RWPE2 (cell line): ENCODE results near the gene PNMA6F.

Experiments
- ATAC-seq: fragments of 200-7000 bp; cut with Tn5 transposase; 3 replicates; pipeline ENCODE4 v1.9.1; 2021; ENCODE audit warnings: low read depth
- DNase-seq: peaks from one replicate; pipeline ENCODE4 v3.0.0-alpha.2; 2020; ENCODE audit warnings: low spot score
- H3K27ac ChIP-seq: fragments of 450-650 bp; 2 replicates; pipeline ENCODE4 v1.5.1; 2017; ENCODE audit warnings: mild to moderate bottlenecking; ENCODE audit not compliant: poor library complexity, severe bottlenecking
- H3K27me3 ChIP-seq: fragments of 250-450 bp; sonication (Bioruptor Pico); 2 replicates; pipeline ENCODE4 v1.5.1; 2021; ENCODE audit warnings: mild to moderate bottlenecking, moderate library complexity; ENCODE audit not compliant: insufficient read depth, poor library complexity, severe bottlenecking
- H3K36me3 ChIP-seq: fragments of 250-450 bp; sonication (Bioruptor Pico); 2 replicates; pipeline ENCODE4 v1.5.1; 2020; ENCODE audit warnings: low read depth, mild to moderate bottlenecking, moderate library complexity
- H3K4me1 ChIP-seq: fragments of 250-450 bp; sonication (Bioruptor Pico); 2 replicates; pipeline ENCODE4 v1.5.1; 2021; ENCODE audit warnings: mild to moderate bottlenecking, moderate library complexity; ENCODE audit not compliant: insufficient read depth, poor library complexity, severe bottlenecking
- H3K4me3 ChIP-seq: fragments of 250-450 bp; sonication (Bioruptor Pico); 2 replicates; pipeline ENCODE4 v1.5.1; 2021; ENCODE audit warnings: mild to moderate bottlenecking, moderate library complexity; ENCODE audit not compliant: severe bottlenecking
- H3K9me3 ChIP-seq: fragments of 250-450 bp; sonication (Bioruptor Pico); 2 replicates; pipeline ENCODE4 v1.5.1; 2021; ENCODE audit warnings: mild to moderate bottlenecking, moderate library complexity; ENCODE audit not compliant: severe bottlenecking
- TF ChIP-seq, protein P1 (sequence below): fragments of 450-650 bp; IDR thresholded peaks from one replicate; pipeline ENCODE4 v1.5.1; 2017; ENCODE audit warnings: mild to moderate bottlenecking, moderate library complexity; ENCODE audit not compliant: poor library complexity, severe bottlenecking

PNMA6F gene

DNA sequence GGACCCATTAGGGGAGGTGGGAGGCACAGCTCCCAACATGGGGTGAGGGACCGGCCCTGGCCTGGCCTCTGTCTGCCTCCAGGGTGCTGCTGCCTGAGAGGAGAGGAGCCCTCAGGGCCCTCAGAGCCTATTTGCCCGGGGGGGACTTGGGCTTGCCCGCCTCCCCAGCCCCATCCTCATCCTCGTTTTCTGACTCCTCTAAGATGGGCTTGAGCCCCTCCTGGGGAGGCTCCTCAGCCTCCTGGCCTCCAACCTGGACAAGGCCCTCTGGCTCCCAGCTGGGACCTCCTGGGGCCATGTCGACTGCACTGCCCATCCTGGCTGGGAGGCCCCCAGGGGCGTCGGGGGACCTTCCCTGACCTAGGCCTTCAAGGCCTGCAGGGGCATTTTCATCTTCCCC is 2.8 kb downstream of the PNMA6F start:
- no peak for ATAC-seq
- Histone ChIP-seq H3K4me3 (no peak overlapping the region), H3K36me3 (no peaks in the 10 kb centered on the region), H3K27ac (no peak overlapping the region), H3K9me3 (no peaks in the 10 kb centered on the region), H3K4me1 (no peaks in the 10 kb centered on the region), H3K27me3 (no peaks in the 10 kb centered on the region)
- DNase-seq = no peak
- TF ChIP-seq, protein P1, sequence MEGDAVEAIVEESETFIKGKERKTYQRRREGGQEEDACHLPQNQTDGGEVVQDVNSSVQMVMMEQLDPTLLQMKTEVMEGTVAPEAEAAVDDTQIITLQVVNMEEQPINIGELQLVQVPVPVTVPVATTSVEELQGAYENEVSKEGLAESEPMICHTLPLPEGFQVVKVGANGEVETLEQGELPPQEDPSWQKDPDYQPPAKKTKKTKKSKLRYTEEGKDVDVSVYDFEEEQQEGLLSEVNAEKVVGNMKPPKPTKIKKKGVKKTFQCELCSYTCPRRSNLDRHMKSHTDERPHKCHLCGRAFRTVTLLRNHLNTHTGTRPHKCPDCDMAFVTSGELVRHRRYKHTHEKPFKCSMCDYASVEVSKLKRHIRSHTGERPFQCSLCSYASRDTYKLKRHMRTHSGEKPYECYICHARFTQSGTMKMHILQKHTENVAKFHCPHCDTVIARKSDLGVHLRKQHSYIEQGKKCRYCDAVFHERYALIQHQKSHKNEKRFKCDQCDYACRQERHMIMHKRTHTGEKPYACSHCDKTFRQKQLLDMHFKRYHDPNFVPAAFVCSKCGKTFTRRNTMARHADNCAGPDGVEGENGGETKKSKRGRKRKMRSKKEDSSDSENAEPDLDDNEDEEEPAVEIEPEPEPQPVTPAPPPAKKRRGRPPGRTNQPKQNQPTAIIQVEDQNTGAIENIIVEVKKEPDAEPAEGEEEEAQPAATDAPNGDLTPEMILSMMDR = no peak

- Histone ChIP-seq H3K9me3 (no peaks in the 10 kb centered on the region), H3K36me3 (no peaks in the 10 kb centered on the region), H3K27ac (no peak overlapping the region), H3K27me3 (no peaks in the 10 kb centered on the region), H3K4me1 (no peaks in the 10 kb centered on the region), H3K4me3 (no peak overlapping the region)
- no peak for ATAC-seq
- no peak for DNase-seq
- TF ChIP-seq, protein P1 = no peak
Measured at GRCh38 chrX:153317996-153318722, 3.4 kb downstream of the PNMA6F start.

GRCh38 chrX:153317306-153317705 is 4.3 kb downstream of the PNMA6F start:
- Histone ChIP-seq H3K9me3 (no peaks in the 10 kb centered on the region), H3K4me1 (no peaks in the 10 kb centered on the region), H3K4me3 (no peak overlapping the region), H3K36me3 (no peaks in the 10 kb centered on the region), H3K27ac (no peak overlapping the region), H3K27me3 (no peaks in the 10 kb centered on the region)
- DNase-seq (no peak), ATAC-seq (no peak)
- TF ChIP-seq, protein P1 = no peak

GRCh38 chrX:153312842-153313241 is 8.7 kb downstream of the PNMA6F start:
- DNase-seq (no peak), ATAC-seq (no peak)
- TF ChIP-seq, protein P1 = no peak
- H3K9me3 ChIP-seq = no peaks in the 10 kb centered on the region
- H3K27ac ChIP-seq = no peak overlapping the region
- no peaks in the 10 kb centered on the region for H3K27me3 ChIP-seq
- no peak overlapping the region for H3K4me3 ChIP-seq
- H3K36me3 ChIP-seq = no peaks in the 10 kb centered on the region
- H3K4me1 ChIP-seq = no peaks in the 10 kb centered on the region

- Histone ChIP-seq H3K27me3 (no peaks in the 10 kb centered on the region), H3K4me3 (no peak overlapping the region), H3K27ac (no peak overlapping the region), H3K4me1 (no peaks in the 10 kb centered on the region), H3K9me3 (no peaks in the 10 kb centered on the region), H3K36me3 (no peaks in the 10 kb centered on the region)
- TF ChIP-seq, protein P1 = no peak
- ATAC-seq (no peak), DNase-seq (no peak)
Measured at GRCh38 chrX:153312041-153312440, 9.5 kb downstream of the PNMA6F start.
